Gastrocnemius medialis (tissue), 4 donors: ENCODE measurements around the gene PCLO.

Experiments used
- POLR2A ChIP-seq, 2 donors: fragments of 450-650 bp; IDR thresholded peaks; one replicate each; pipeline ENCODE4 v1.6.1; 2017; ENCODE audit warnings: antibody characterized with exemption in 2 of 2, mild to moderate bottlenecking in 2 of 2, moderate library complexity in 2 of 2
- TF ChIP-seq, protein P1 (sequence below), 5 experiments: fragments of 450-650 bp in 3 of 5; fragments of 200-600 bp in 2 of 5; sonication (generic) in 2 of 5; IDR thresholded peaks in 4 of 5; conservative IDR thresholded peaks in 1 of 5; 1 replicate in 4 of 5; 2 replicates in 1 of 5; pipeline ENCODE4 v1.5.1; 2016 to 2019; ENCODE audit warnings: antibody characterized with exemption in 5 of 5, mild to moderate bottlenecking in 3 of 5, moderate library complexity in 3 of 5

GRCh38 chr7:83173664-83174063, 11.0 kb upstream of the PCLO start:
- TF ChIP-seq, protein P1, sequence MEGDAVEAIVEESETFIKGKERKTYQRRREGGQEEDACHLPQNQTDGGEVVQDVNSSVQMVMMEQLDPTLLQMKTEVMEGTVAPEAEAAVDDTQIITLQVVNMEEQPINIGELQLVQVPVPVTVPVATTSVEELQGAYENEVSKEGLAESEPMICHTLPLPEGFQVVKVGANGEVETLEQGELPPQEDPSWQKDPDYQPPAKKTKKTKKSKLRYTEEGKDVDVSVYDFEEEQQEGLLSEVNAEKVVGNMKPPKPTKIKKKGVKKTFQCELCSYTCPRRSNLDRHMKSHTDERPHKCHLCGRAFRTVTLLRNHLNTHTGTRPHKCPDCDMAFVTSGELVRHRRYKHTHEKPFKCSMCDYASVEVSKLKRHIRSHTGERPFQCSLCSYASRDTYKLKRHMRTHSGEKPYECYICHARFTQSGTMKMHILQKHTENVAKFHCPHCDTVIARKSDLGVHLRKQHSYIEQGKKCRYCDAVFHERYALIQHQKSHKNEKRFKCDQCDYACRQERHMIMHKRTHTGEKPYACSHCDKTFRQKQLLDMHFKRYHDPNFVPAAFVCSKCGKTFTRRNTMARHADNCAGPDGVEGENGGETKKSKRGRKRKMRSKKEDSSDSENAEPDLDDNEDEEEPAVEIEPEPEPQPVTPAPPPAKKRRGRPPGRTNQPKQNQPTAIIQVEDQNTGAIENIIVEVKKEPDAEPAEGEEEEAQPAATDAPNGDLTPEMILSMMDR (IDR thresholded peaks at IDR 0.05 in 4 of 5, conservative IDR thresholded peaks at IDR 0.05 in 1 of 5) = no peak
- TF ChIP-seq POLR2A (IDR thresholded peaks at IDR 0.05) = no peak
